Smooth muscle cell of the brain vasculature (primary cell): ENCODE results near the gene TULP4.

ENCODE experiments used
- DNase-seq: peaks from one replicate; pipeline ENCODE4 v3.0.0-alpha.2; 2012; ENCODE audit warnings: low read depth, low spot score

The TULP4 gene

GRCh38 chr6:158312165-158312564 lies at the start of gene TULP4:
Gene TULP4 (plus strand): TSS chr6:158312465. CDS start chr6:158314017, 1,552 bp downstream.
- DNase-seq = no peak

DNA sequence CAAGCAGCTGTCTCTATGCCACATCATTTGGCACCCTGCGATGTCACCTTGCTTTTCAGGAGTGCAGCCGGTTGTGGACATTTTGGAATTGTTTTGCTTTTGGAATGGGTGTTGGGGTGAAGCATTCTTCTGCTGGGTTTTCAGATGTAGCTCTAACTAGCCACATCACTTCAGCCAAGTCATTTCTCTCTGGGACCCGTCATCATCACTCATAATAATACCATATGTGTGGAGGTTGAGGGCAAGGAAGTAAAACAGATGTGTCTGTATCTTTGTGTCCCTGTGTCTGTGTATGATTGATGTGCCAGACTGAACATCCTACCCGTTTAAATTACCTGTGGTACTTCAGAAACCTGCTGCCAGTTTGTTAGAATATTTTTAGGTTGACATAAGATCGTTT lies 49.5 kb upstream of the TULP4 start:
- no peak for DNase-seq

- DNase-seq = no peak
These were observed 48.1 kb upstream of the TULP4 start for GRCh38 chr6:158264180-158264579.

GRCh38 chr6:158266131-158266530 lies 46.1 kb upstream of the TULP4 start:
- no peak for DNase-seq

DNA sequence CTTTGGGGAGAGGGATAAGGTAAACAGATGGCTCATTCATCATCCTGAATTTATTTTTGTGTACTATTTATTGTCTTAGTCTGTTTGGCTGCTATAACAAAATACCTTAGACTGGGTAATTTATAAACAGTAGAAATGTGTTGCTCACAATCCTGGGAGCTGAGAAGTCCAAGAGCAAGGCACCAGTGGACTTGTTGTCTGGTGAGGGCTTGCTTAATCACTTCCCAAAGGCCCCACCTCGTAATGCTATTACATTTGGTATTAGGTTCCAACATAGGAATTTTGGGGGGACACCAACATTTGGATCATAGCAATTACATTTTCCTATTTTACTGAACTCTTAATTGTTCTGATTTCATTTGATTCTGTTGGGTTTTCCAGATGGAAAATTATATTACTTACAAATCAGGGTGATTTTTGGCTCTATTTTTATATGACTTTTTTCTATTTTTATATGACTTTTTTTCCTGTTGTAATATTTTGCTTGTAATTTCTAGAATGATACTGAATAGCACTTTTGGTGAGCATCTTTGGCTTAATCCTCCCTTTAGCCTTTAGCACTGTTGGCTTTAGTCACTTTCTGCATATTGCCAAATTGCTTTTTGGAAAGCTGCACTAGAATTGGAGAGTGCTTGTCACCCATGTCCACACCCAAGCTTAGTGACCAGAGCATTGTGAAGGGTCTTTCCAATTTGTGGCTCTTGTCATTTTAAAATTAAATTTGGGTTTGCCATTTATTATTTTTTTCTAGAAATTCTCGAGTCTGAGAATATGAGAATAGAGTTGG lies 43.7 kb upstream of the TULP4 start:
- no peak for DNase-seq

DNA sequence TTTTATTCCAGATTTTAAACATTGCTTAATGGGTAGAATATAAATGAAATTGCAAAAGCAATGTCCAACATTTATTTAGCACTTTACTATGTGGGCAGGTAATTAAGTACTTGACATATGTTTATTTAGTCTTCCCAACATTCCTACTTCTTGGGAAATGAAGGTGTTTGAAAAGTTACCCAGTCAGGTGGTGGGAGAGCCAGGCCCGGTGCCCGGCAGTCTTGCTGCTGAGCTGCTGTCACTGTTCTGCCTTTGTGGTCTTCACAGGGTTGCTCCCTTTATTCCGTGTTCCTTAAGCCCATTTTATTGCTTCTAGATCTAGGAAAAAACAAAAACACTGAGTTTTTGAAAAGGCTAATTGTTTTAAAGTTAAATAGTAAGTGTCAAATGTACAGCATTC lies 42.6 kb upstream of the TULP4 start:
- DNase-seq = no peak

GRCh38 chr6:158270389-158271127 lies 41.7 kb upstream of the TULP4 start:
- no peak for DNase-seq

DNA sequence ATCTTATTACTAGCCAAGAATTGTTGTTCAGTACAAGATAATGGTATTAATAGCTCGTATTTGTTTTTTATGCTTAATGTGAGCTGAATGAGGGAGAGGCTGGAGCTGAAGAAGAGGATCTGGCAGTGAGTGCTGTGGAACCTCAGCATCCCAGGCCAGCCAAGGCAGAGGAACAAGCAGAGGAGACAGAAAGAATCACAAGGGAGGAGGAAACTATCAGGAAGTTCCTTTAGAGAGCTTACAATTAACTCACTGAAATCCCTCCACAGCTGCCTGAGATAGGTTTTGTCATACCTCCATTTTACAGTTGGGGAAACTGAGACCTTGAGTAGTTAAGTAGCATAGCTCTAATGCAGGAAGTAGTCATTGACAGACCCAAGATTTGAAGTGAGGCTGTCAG lies 39.9 kb upstream of the TULP4 start:
- DNase-seq = no peak

DNA sequence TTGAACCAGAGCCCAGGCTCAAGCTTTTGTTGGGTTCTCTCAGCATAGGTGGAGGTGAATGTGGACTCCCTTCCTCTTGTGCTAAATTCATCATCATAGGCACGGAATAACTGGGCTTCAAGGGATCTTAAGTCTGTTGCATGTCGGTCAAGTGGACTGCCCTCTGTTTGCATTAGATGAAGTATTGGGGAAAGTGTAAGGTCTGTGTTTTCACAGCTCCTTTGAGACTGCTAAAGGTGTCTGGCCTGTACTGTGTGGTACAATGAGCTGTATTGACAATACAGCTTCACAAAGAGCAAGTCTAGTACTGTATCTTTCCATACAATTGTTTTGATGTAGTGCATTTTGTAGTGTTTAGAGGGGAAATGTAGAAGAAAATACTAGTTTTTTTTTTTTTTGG lies 34.3 kb upstream of the TULP4 start:
- DNase-seq = no peak

DNA sequence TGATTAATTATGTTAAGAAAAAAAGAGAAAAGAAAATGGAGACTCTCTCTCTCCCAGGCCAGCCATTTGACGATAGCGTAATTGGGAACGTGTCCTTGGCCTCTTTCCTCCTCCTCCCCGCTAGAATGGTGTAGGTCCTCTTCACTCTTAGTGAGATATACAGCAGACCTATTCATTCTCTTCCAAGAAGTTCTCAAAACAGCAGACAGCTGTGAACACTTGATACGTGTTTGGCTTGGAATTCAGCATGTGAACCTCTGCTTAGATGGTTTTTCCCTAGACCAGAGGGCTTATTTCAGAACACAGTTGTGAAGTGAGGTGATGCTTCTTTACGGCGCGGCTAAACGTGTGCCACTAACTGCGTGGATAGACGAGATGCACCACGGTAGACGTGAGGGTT lies 32.6 kb upstream of the TULP4 start:
- no peak for DNase-seq

GRCh38 chr6:158283304-158283980 lies 28.8 kb upstream of the TULP4 start:
- no peak for DNase-seq

GRCh38 chr6:158284007-158284875 lies 28.0 kb upstream of the TULP4 start:
- no peak for DNase-seq

GRCh38 chr6:158284876-158285655 lies 27.2 kb upstream of the TULP4 start:
- DNase-seq = no peak

DNA sequence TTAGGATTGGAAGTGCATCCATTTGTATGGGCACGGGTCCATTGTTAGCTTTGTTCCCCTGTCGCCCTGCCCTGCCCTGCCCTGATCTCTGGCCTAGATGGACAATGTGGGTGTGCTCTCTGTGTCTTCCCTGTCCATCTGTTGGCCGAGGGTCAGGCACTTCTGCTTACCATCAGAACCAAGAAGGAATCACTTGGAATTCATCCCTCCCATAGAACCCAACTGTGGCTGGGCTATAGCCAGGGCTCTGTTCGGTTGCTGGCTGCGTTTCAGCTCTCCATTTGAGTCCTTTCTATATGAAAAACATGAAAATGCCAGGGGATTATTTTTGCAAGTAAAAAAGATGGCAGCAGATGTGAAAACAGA lies 26.6 kb upstream of the TULP4 start:
- no peak for DNase-seq

DNA sequence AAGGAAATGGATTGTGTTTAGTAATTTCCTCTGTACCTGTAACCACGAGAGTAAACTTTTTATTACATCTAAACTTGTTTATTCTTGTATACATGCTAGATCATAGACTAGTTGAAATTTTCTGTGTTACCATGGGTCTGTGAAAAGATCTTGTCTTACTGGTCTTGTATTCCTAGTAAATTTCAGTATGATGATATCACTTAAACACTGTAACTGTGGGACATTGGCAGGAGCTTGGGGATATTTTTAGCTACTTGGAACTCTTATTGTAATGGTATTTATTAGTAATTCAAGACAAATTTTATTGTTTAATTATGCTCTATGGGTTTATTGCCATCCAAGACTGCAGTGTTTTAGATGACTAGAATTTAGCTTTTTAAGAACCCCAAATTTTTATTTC lies 25.9 kb upstream of the TULP4 start:
- DNase-seq = no peak

DNA sequence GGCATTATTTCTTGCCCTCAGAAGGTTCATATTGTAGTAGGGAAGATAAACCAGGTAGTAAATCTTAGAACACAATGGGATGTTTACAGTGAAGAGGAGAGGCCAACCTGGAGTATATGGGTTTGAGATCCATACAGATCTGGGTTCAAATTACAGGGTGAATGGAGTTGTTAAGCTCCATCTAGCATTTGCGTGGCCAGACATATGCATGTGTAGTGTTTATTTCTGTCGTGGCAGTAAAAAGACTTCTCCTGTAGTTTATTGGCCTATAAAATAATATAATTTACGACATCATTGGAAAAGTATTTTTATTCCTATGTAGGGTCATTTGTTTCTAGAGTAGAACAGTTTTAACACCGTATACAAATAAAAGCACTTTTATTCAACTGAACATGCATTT lies 25.2 kb upstream of the TULP4 start:
- DNase-seq = no peak

GRCh38 chr6:158290040-158290439 lies 22.2 kb upstream of the TULP4 start:
- DNase-seq = no peak

GRCh38 chr6:158290659-158291058 lies 21.6 kb upstream of the TULP4 start:
- DNase-seq = no peak

GRCh38 chr6:158292016-158292415 lies 20.2 kb upstream of the TULP4 start:
- DNase-seq = no peak

- no peak for DNase-seq
These were observed 19.1 kb upstream of the TULP4 start for GRCh38 chr6:158293122-158293521.
